Mesenchymal stem cell (in vitro differentiated cells and primary cell): ENCODE data around the gene PRR16.

Source experiments
- DNase-seq: peaks from one replicate; pipeline ENCODE4 v3.0.0-alpha.2; 2013
- H2AFZ ChIP-seq: one replicate; pipeline ENCODE4 v1.6.1; 2013; ENCODE audit warnings: low read depth, mild to moderate bottlenecking, control low read depth, inconsistent platforms, low read length, moderate library complexity
- H2AK5ac ChIP-seq: 2 replicates; pipeline ENCODE4 v1.6.1; 2013; ENCODE audit warnings: low read length, moderate library complexity, mild to moderate bottlenecking, inconsistent platforms; ENCODE audit not compliant: severe bottlenecking
- H2BK120ac ChIP-seq: one replicate; pipeline ENCODE4 v1.6.1; 2013; ENCODE audit warnings: low read depth, mild to moderate bottlenecking, inconsistent platforms, low read length, moderate library complexity
- H2BK12ac ChIP-seq, 2 experiments: one replicate each; pipeline ENCODE4 v1.6.1; 2013; ENCODE audit warnings: inconsistent platforms in 2 of 2, low read length in 2 of 2, mild to moderate bottlenecking in 2 of 2, moderate library complexity in 2 of 2, control low read depth in 1 of 2
- H2BK15ac ChIP-seq: one replicate; pipeline ENCODE4 v1.6.1; 2013; ENCODE audit warnings: mild to moderate bottlenecking, low read depth, inconsistent platforms; ENCODE audit not compliant: poor library complexity, severe bottlenecking
- H2BK5ac ChIP-seq: 2 replicates; pipeline ENCODE4 v1.6.1; 2013; ENCODE audit warnings: low read depth, mild to moderate bottlenecking, low read length, control low read depth, inconsistent platforms; ENCODE audit not compliant: poor library complexity, severe bottlenecking
- H3K14ac ChIP-seq, 2 experiments: one replicate each; pipeline ENCODE4 v1.6.1; 2013; ENCODE audit warnings: inconsistent platforms in 2 of 2, low read length in 2 of 2, control low read depth in 1 of 2, mild to moderate bottlenecking in 1 of 2, moderate library complexity in 1 of 2
- H3K18ac ChIP-seq, 2 experiments: one replicate each; pipeline ENCODE4 v1.6.1; 2013; ENCODE audit warnings: inconsistent platforms in 2 of 2, low read length in 2 of 2, control low read depth in 1 of 2, low read depth in 1 of 2, mild to moderate bottlenecking in 1 of 2
- H3K23ac ChIP-seq, 2 experiments: one replicate each; pipeline ENCODE4 v1.6.1; 2013; ENCODE audit warnings: inconsistent platforms in 2 of 2, low read length in 2 of 2, mild to moderate bottlenecking in 2 of 2, moderate library complexity in 2 of 2, control low read depth in 1 of 2
- H3K27ac ChIP-seq: 2 replicates; pipeline ENCODE4 v1.5.1; 2013; ENCODE audit warnings: mild to moderate bottlenecking, moderate library complexity, low read length, control low read depth, inconsistent platforms; ENCODE audit not compliant: poor library complexity, severe bottlenecking
- H3K27me3 ChIP-seq, 2 experiments: 2 replicates each; pipeline versions ENCODE4 v1.6.1 to v1.7.0; 2013; ENCODE audit warnings: low read length in 2 of 2, mild to moderate bottlenecking in 2 of 2, moderate library complexity in 2 of 2, control low read depth in 1 of 2, inconsistent platforms in 1 of 2; ENCODE audit not compliant: control insufficient read depth in 1 of 2, insufficient read depth in 1 of 2
- H3K36me3 ChIP-seq, 2 experiments: 2 replicates each; pipeline versions ENCODE4 v1.6.1 to v1.7.0; 2013; ENCODE audit warnings: low read length in 2 of 2, control low read depth in 1 of 2, inconsistent platforms in 1 of 2, low read depth in 1 of 2, mild to moderate bottlenecking in 1 of 2; ENCODE audit not compliant: insufficient read depth in 2 of 2, control insufficient read depth in 1 of 2
- H3K4ac ChIP-seq, 2 experiments: one replicate each; pipeline ENCODE4 v1.6.1; 2013; ENCODE audit warnings: inconsistent platforms in 2 of 2, low read length in 2 of 2, mild to moderate bottlenecking in 2 of 2, moderate library complexity in 2 of 2, control low read depth in 1 of 2, low read depth in 1 of 2
- H3K4me1 ChIP-seq: 2 replicates; pipeline ENCODE4 v1.6.1; 2013; ENCODE audit warnings: low read depth, low read length, control low read depth; ENCODE audit not compliant: control insufficient read depth, insufficient read depth
- H3K4me2 ChIP-seq: 2 replicates; pipeline ENCODE4 v1.6.1; 2013; ENCODE audit warnings: low read length, mild to moderate bottlenecking, inconsistent platforms; ENCODE audit not compliant: poor library complexity, severe bottlenecking
- H3K4me3 ChIP-seq, 2 experiments: 2 replicates each; pipeline versions ENCODE4 v1.5.1 to v1.7.0; 2013; ENCODE audit warnings: low read length in 2 of 2, mild to moderate bottlenecking in 2 of 2, control low read depth in 1 of 2, low read depth in 1 of 2; ENCODE audit not compliant: insufficient read depth in 1 of 2
- H3K79me1 ChIP-seq: replicated peaks from 2 replicates; pipeline ENCODE4 v1.6.1; 2013; ENCODE audit warnings: mild to moderate bottlenecking, control low read depth, low read length, inconsistent platforms; ENCODE audit not compliant: poor library complexity, severe bottlenecking
- H3K9ac ChIP-seq: 2 replicates; pipeline ENCODE4 v1.7.0; 2013; ENCODE audit warnings: mild to moderate bottlenecking, low read length, moderate library complexity
- H3K9me3 ChIP-seq: 2 replicates; pipeline ENCODE4 v1.7.0; 2013; ENCODE audit warnings: mild to moderate bottlenecking, low read length; ENCODE audit not compliant: control insufficient read depth
- H4K8ac ChIP-seq: one replicate; pipeline ENCODE4 v1.6.1; 2013; ENCODE audit warnings: inconsistent platforms, mild to moderate bottlenecking, low read length, moderate library complexity
- H4K91ac ChIP-seq: one replicate; pipeline ENCODE4 v1.6.1; 2013; ENCODE audit warnings: mild to moderate bottlenecking, low read length, inconsistent platforms
- WGBS: methylation state at CpG from one replicate; pipeline ENCODE4 v1.1.7; 2013; ENCODE audit warnings: mixed read lengths; 5-methylcytosine and 5-hydroxymethylcytosine counted together

PRR16 gene

GRCh38 chr5:120640778-120641177, 176.7 kb downstream of the PRR16 start:
- Histone ChIP-seq H3K79me1 (peaks cover 1% of the 10 kb centered on the region), H3K36me3 (peaks cover 0 to 3% of the 10 kb centered on the region in 2 experiments), H3K18ac (no peak overlapping the region), H2BK12ac (no peak overlapping the region), H2BK120ac (no peak overlapping the region), H3K4me2 (no peak overlapping the region), H3K4ac (no peak overlapping the region), H3K23ac (no peak overlapping the region), H3K9ac (no peak overlapping the region), H4K8ac (no peak overlapping the region), H3K4me3 (no peak overlapping the region), H2AFZ (no peak overlapping the region), H3K4me1 (no peaks in the 10 kb centered on the region), H2AK5ac (no peak overlapping the region), H3K27me3 (no peaks in the 10 kb centered on the region), H2BK15ac (no peak overlapping the region), H3K9me3 (no peaks in the 10 kb centered on the region), H2BK5ac (no peak overlapping the region), H3K14ac (no peak overlapping the region), H4K91ac (no peak overlapping the region), H3K27ac (no peak overlapping the region)
- WGBS: 100% methylated on average over 3 of the region's 3 CpGs
- no peak for DNase-seq

- Histone ChIP-seq H4K91ac (no peak overlapping the region), H3K36me3 (peaks cover 0 to 3% of the 10 kb centered on the region in 2 experiments), H3K27ac (no peak overlapping the region), H3K14ac (no peak overlapping the region), H2BK15ac (no peak overlapping the region), H2BK12ac (no peak overlapping the region), H3K23ac (no peak overlapping the region), H4K8ac (no peak overlapping the region), H3K27me3 (no peaks in the 10 kb centered on the region), H3K18ac (no peak overlapping the region), H3K9ac (no peak overlapping the region), H3K4me1 (no peaks in the 10 kb centered on the region), H2BK5ac (no peak overlapping the region), H2AFZ (no peak overlapping the region), H3K4me3 (no peak overlapping the region), H3K9me3 (no peaks in the 10 kb centered on the region), H3K4ac (no peak overlapping the region), H2AK5ac (no peak overlapping the region), H2BK120ac (no peak overlapping the region), H3K4me2 (no peak overlapping the region), H3K79me1 (no peaks in the 10 kb centered on the region)
- DNase-seq: no peak
Observed at GRCh38 chr5:120644516-120644915, 180.4 kb downstream of the PRR16 start.

- H3K18ac ChIP-seq: no peak overlapping the region
- no peak overlapping the region for H2BK15ac ChIP-seq
- H3K4ac ChIP-seq: no peak overlapping the region
- no peaks in the 10 kb centered on the region for H3K27me3 ChIP-seq
- DNase-seq: peak; percentile 30
- H2BK5ac ChIP-seq: no peak overlapping the region
- no peak overlapping the region for H2AK5ac ChIP-seq
- no peaks in the 10 kb centered on the region for H3K4me1 ChIP-seq
- H4K91ac ChIP-seq: no peak overlapping the region
- H3K79me1 ChIP-seq: peaks cover 3% of the 10 kb centered on the region
- no peak overlapping the region for H3K14ac ChIP-seq
- H3K4me2 ChIP-seq: no peak overlapping the region
- H2BK12ac ChIP-seq: no peak overlapping the region
- H2AFZ ChIP-seq: no peak overlapping the region
- no peak overlapping the region for H3K4me3 ChIP-seq
- H3K36me3 ChIP-seq: peaks cover 0 to 3% of the 10 kb centered on the region in 2 experiments
- no peak overlapping the region for H2BK120ac ChIP-seq
- H3K9me3 ChIP-seq: no peaks in the 10 kb centered on the region
- no peak overlapping the region for H4K8ac ChIP-seq
- 75% methylated on average over 4 of the region's 5 CpGs for WGBS
- H3K9ac ChIP-seq: no peak overlapping the region
- H3K23ac ChIP-seq: no peak overlapping the region
- no peak overlapping the region for H3K27ac ChIP-seq
Observed at GRCh38 chr5:120655828-120656435, 191.8 kb downstream of the PRR16 start.

- Histone ChIP-seq H3K27ac (no peak overlapping the region), H3K18ac (no peak overlapping the region), H3K9me3 (no peaks in the 10 kb centered on the region), H2AK5ac (no peak overlapping the region), H3K4me3 (no peak overlapping the region), H3K27me3 (no peaks in the 10 kb centered on the region), H2BK12ac (no peak overlapping the region), H4K8ac (no peak overlapping the region), H3K79me1 (peaks cover 5% of the 10 kb centered on the region), H3K23ac (no peak overlapping the region), H3K9ac (no peak overlapping the region), H3K4ac (no peak overlapping the region), H2BK15ac (no peak overlapping the region), H2BK5ac (no peak overlapping the region), H4K91ac (no peak overlapping the region), H3K14ac (no peak overlapping the region), H3K4me1 (no peaks in the 10 kb centered on the region), H2AFZ (no peak overlapping the region), H3K36me3 (peaks cover 0 to 3% of the 10 kb centered on the region in 2 experiments), H2BK120ac (no peak overlapping the region), H3K4me2 (no peak overlapping the region)
- WGBS: 13% methylated on average over 1 of the region's 1 CpG
- peak; percentile 36 for DNase-seq
Observed at GRCh38 chr5:120657104-120657503, 193.0 kb downstream of the PRR16 start.
